ENCODE results near the gene MTFP1.

DNA sequence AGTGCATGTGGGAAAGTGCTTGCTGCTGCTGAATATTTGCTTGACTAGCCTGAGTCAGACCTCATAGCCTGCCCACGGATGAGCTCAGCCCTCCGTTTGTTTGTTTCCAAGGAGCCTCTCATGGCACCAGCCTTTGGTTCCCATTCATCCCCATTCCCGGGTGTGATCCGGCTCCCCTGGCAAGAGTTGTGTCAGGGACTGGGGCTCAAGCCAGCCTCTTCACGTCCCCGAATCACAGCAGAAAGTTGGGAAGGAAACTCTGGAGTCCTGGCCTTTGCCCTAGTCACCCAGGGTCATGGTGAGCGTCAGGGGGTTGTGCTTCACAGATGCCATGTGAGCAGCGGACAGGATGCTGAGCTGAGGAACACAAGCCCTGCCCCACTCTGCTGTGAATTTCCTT, 32.4 kb downstream of the MTFP1 start:
- TF ChIP-seq, protein P1, sequence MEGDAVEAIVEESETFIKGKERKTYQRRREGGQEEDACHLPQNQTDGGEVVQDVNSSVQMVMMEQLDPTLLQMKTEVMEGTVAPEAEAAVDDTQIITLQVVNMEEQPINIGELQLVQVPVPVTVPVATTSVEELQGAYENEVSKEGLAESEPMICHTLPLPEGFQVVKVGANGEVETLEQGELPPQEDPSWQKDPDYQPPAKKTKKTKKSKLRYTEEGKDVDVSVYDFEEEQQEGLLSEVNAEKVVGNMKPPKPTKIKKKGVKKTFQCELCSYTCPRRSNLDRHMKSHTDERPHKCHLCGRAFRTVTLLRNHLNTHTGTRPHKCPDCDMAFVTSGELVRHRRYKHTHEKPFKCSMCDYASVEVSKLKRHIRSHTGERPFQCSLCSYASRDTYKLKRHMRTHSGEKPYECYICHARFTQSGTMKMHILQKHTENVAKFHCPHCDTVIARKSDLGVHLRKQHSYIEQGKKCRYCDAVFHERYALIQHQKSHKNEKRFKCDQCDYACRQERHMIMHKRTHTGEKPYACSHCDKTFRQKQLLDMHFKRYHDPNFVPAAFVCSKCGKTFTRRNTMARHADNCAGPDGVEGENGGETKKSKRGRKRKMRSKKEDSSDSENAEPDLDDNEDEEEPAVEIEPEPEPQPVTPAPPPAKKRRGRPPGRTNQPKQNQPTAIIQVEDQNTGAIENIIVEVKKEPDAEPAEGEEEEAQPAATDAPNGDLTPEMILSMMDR (IDR thresholded peaks at IDR 0.05) = no peak
- TF ChIP-seq POLR2A (IDR thresholded peaks at IDR 0.05) = no peak
